ENCODE measurements around the gene THSD7B. TPM values are rescaled to one million over a fixed set of nuclear protein-coding genes. Genes with fewer than 3 reads are reported as not detected.

THSD7B gene
- total RNA-seq, 2 donors from 2014 or later = 0.95 to 12.7 TPM

GRCh38 chr2:136785215-136785614, 19.9 kb downstream of the THSD7B start:
- no peaks in the 10 kb centered on the region for H3K9me3 ChIP-seq
- no peaks in the 10 kb centered on the region for H3K27me3 ChIP-seq (replicated peaks; ENCODE audit: insufficient read depth)
- H3K27ac ChIP-seq = no peak overlapping the region
- DNase-seq (ENCODE audit: low spot score) = no peak
- no peak overlapping the region for H3K4me3 ChIP-seq
- H3K4me1 ChIP-seq (ENCODE audit: control insufficient read depth in 1 of 2, low read depth in 2 of 2) = no peaks in the 10 kb centered on the region
- H3K36me3 ChIP-seq = no peaks in the 10 kb centered on the region
- TF ChIP-seq CTCF (IDR thresholded peaks at IDR 0.05) = no peak
- ATAC-seq (ENCODE audit: insufficient number of reproducible peaks, low FRiP score, low read depth) = no peak

GRCh38 chr2:136787970-136788369, 22.6 kb downstream of the THSD7B start:
- no peaks in the 10 kb centered on the region for H3K36me3 ChIP-seq
- H3K4me1 ChIP-seq (ENCODE audit: control insufficient read depth in 1 of 2, low read depth in 2 of 2) = no peaks in the 10 kb centered on the region
- no peaks in the 10 kb centered on the region for H3K27me3 ChIP-seq (replicated peaks; ENCODE audit: insufficient read depth)
- no peak overlapping the region for H3K27ac ChIP-seq
- H3K9me3 ChIP-seq = no peaks in the 10 kb centered on the region
- no peak for TF ChIP-seq CTCF (IDR thresholded peaks at IDR 0.05)
- ATAC-seq (ENCODE audit: insufficient number of reproducible peaks, low FRiP score, low read depth) (no peak), DNase-seq (ENCODE audit: low spot score) (no peak)
- no peak overlapping the region for H3K4me3 ChIP-seq

DNA sequence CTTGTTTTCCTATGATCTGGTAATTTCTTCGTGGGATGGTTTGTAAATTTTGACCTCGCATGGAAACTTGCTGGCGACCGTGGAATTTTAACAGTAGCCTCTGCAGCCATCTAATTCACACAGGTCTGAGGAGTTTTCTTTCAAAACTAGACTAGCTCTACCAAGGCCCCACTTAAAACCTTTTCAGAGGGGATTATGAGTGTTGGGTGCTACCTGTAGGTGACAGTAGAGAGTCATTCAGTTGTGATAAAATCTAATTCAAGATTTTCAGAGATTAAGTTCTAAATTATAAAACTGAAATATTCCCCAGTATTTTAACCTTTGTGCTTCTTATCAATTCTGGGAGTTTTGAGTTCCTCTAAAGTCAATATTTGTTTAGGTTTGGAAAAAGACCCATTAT, 31.0 kb downstream of the THSD7B start:
- H3K27me3 ChIP-seq (replicated peaks; ENCODE audit: insufficient read depth) = no peaks in the 10 kb centered on the region
- peak; percentile 39 for TF ChIP-seq CTCF (IDR thresholded peaks at IDR 0.05)
- no peaks in the 10 kb centered on the region for H3K9me3 ChIP-seq

GRCh38 chr2:136798766-136799165, 33.4 kb downstream of the THSD7B start:
- no peaks in the 10 kb centered on the region for H3K9me3 ChIP-seq
- no peaks in the 10 kb centered on the region for H3K27me3 ChIP-seq (replicated peaks; ENCODE audit: insufficient read depth)
- H3K4me1 ChIP-seq (ENCODE audit: control insufficient read depth in 1 of 2, low read depth in 2 of 2) = peaks cover 0 to 5% of the 10 kb centered on the region in 2 donors
- no peaks in the 10 kb centered on the region for H3K36me3 ChIP-seq
- H3K4me3 ChIP-seq = no peak overlapping the region
- TF ChIP-seq CTCF (IDR thresholded peaks at IDR 0.05) = no peak
- no peak overlapping the region for H3K27ac ChIP-seq
- no peak for DNase-seq (ENCODE audit: low spot score)
- ATAC-seq (ENCODE audit: insufficient number of reproducible peaks, low FRiP score, low read depth) = no peak

More for the DNA sequence above, 31.0 kb downstream of the THSD7B start:
- no peak for ATAC-seq (ENCODE audit: insufficient number of reproducible peaks, low FRiP score, low read depth)
- peaks cover 0 to 5% of the 10 kb centered on the region in 2 donors for H3K4me1 ChIP-seq (ENCODE audit: control insufficient read depth in 1 of 2, low read depth in 2 of 2)
- DNase-seq (ENCODE audit: low spot score) = no peak
- H3K27ac ChIP-seq = no peak overlapping the region
- H3K36me3 ChIP-seq = no peaks in the 10 kb centered on the region
- no peak overlapping the region for H3K4me3 ChIP-seq

- no peaks in the 10 kb centered on the region for H3K36me3 ChIP-seq
- no peak overlapping the region for H3K4me3 ChIP-seq
- H3K4me1 ChIP-seq (ENCODE audit: control insufficient read depth in 1 of 2, low read depth in 2 of 2) = no peaks in the 10 kb centered on the region
- ATAC-seq (ENCODE audit: insufficient number of reproducible peaks, low FRiP score, low read depth) (no peak), DNase-seq (ENCODE audit: low spot score) (no peak)
- no peak overlapping the region for H3K27ac ChIP-seq
- no peaks in the 10 kb centered on the region for H3K27me3 ChIP-seq (replicated peaks; ENCODE audit: insufficient read depth)
- no peak for TF ChIP-seq CTCF (IDR thresholded peaks at IDR 0.05)
- no peaks in the 10 kb centered on the region for H3K9me3 ChIP-seq
These were observed 36.3 kb downstream of the THSD7B start for GRCh38 chr2:136801661-136802060.
